Measurements from ENCODE around the gene TLL1. TPM values are rescaled to one million over a fixed set of nuclear protein-coding genes. Genes with fewer than 3 reads are reported as not detected.

Gene TLL1
- total RNA-seq (0.24 TPM), polyA plus RNA-seq (0.59 TPM)
- long read RNA-seq, donor 1: 0 reads
- long read RNA-seq, donor 2: 0 reads
- long read RNA-seq, donor 3: 0 reads
- long read RNA-seq, donor 4: 0 reads
- long read RNA-seq, donor 5: 0 reads
- long read RNA-seq, donor 6: 0 reads
- long read RNA-seq, donor 7, partial matches to known transcripts: 0 of 1 reads
- long read RNA-seq, donor 7, other reads (novel, unspliced or antisense): 0 of 1 reads
- long read RNA-seq, donor 8: 0 reads
- long read RNA-seq, donor 9: 0 reads
- long read RNA-seq, donor 10: 0 reads

DNA sequence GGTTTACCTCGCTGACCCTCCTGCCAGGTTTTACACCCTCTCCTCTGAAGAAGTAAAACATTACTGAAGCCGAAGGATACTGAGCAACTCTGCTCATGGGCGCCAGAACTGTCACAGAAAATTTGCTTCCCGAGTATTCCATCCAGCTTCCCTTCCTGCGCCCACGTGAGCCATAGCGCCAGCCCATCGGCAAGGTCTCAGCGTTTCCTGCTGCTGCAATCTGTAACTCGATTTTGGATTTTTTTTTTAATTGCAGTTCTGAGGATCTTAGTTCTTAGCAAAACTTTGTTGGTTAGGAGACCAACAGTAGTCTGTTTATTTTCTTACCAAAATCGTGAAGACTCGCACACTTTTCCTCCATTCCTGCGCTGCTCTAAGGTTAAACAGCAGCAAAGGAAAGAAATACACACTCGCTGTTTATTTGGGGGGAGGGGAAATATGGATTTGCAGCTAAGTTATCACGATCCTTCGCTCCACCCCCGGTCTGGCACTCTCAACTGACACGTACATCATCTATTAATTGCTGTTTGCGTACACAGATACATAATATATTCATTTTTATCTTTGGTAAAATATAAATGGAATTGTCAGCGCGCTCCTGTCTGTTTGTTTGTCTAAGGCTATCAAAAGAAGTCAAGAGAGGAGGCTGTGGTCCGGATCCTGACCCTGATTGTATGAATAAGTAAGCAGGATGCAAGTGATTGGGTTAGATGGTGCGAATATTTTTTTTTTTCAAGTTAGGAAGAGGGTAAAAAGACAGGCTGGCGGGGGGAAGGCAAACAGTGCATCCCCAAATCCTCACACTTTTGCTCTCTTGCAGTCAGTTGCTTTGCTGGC lies at the start of gene TLL1:
Gene TLL1 (plus strand): TSS at position 777 of the 837 bp plus-strand sequence. CDS start 668 bp downstream, outside the sequence.
- DNase-seq (ENCODE audit: low read depth in 6 of 9, low spot score in 9 of 9): peak in 1 of 9 donors; percentile 1

DNA sequence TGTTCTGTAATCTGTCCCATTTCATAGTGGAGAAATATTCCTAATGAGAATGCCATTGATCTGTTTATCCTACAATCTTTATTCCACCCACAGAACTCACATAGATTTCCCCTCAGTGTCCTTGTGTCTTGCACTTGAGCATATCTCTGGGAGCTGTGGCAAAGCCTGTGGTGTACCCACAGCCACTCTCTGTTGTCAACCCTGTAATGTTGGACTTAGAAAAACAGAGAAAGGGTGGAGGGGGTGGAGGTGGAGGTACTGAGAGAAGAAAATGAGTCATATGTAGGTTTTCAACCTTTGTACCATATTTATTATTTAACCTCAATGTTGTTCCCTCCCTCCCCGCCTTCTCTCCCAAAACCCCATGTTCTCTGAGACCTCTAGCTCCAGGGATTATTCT lies 46.9 kb upstream of the TLL1 start:
- no peak for DNase-seq (ENCODE audit: low read depth in 6 of 9, low spot score in 9 of 9)
- no peaks in the 10 kb centered on the region for H3K4me1 ChIP-seq (ENCODE audit: control insufficient read depth in 2 of 2, insufficient read depth in 2 of 2, low read length in 2 of 2)
- no peak overlapping the region for H3K27ac ChIP-seq (ENCODE audit: low read depth in 1 of 2, low read length in 1 of 2)
- H3K4me3 ChIP-seq (ENCODE audit: low read length in 2 of 2): no peak overlapping the region
- no peaks in the 10 kb centered on the region for H3K27me3 ChIP-seq (ENCODE audit: control insufficient read depth in 2 of 2, insufficient read depth in 1 of 2, low read length in 1 of 2)
- H3K9me3 ChIP-seq (ENCODE audit: control insufficient read depth in 2 of 2, insufficient read depth in 1 of 2, low read length in 1 of 2): no peaks in the 10 kb centered on the region
- no peaks in the 10 kb centered on the region for H3K36me3 ChIP-seq (ENCODE audit: control insufficient read depth in 2 of 2, insufficient read depth in 2 of 2, low read length in 1 of 2)
- WGBS: 91% methylated on average over 1 of the region's 1 CpG

More for the DNA sequence above, at the start of gene TLL1:
- Histone ChIP-seq H3K4me3 (ENCODE audit: low read length in 2 of 2) (peak within 1 kb of the TSS; percentile 14 to 15), H3K4me1 (ENCODE audit: control insufficient read depth in 2 of 2, insufficient read depth in 2 of 2, low read length in 2 of 2) (peaks cover 0 to 4% of the 10 kb centered on the region in 2 donors), H3K27ac (ENCODE audit: low read depth in 1 of 2, low read length in 1 of 2) (no peak within 1 kb of the TSS), H3K36me3 (ENCODE audit: control insufficient read depth in 2 of 2, insufficient read depth in 2 of 2, low read length in 1 of 2) (no peaks in the 10 kb centered on the region), H3K9me3 (ENCODE audit: control insufficient read depth in 2 of 2, insufficient read depth in 1 of 2, low read length in 1 of 2) (no peaks in the 10 kb centered on the region), H3K27me3 (ENCODE audit: control insufficient read depth in 2 of 2, insufficient read depth in 1 of 2, low read length in 1 of 2) (peaks cover 29 to 58% of the 10 kb centered on the region in 2 donors)
- 5% methylated on average over 24 of the region's 24 CpGs for WGBS

- H3K36me3 ChIP-seq (ENCODE audit: control insufficient read depth in 2 of 2, insufficient read depth in 2 of 2, low read length in 1 of 2): no peaks in the 10 kb centered on the region
- H3K27me3 ChIP-seq (ENCODE audit: control insufficient read depth in 2 of 2, insufficient read depth in 1 of 2, low read length in 1 of 2): no peaks in the 10 kb centered on the region
- no peaks in the 10 kb centered on the region for H3K9me3 ChIP-seq (ENCODE audit: control insufficient read depth in 2 of 2, insufficient read depth in 1 of 2, low read length in 1 of 2)
- H3K4me3 ChIP-seq (ENCODE audit: low read length in 2 of 2): no peak overlapping the region
- WGBS: 69% methylated on average over 1 of the region's 1 CpG
- H3K27ac ChIP-seq (ENCODE audit: low read depth in 1 of 2, low read length in 1 of 2): no peak overlapping the region
- no peak for DNase-seq (ENCODE audit: low read depth in 6 of 9, low spot score in 9 of 9)
- no peaks in the 10 kb centered on the region for H3K4me1 ChIP-seq (ENCODE audit: control insufficient read depth in 2 of 2, insufficient read depth in 2 of 2, low read length in 2 of 2)
Observed at GRCh38 chr4:165827018-165827417, 46.0 kb upstream of the TLL1 start.

DNA sequence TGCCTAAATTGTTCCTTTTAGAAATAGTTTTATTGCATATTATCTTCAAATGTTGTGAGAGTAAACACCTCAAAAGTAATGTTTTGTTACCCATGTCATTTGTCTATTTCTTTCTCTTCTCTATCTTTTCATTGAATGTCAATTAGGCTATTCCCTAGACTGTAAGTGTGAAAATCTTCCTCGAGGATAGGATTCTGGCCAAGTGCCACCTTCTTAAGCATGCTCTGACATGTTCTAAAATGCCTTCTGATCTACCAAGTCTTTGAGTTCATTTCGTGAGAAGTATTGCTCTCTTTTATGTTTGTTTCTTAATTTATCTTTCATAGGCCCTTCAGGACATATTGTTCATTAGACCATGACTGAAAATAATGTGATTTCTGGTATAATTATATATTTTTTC lies 44.1 kb upstream of the TLL1 start:
- H3K4me1 ChIP-seq (ENCODE audit: control insufficient read depth in 2 of 2, insufficient read depth in 2 of 2, low read length in 2 of 2): no peaks in the 10 kb centered on the region
- no peaks in the 10 kb centered on the region for H3K36me3 ChIP-seq (ENCODE audit: control insufficient read depth in 2 of 2, insufficient read depth in 2 of 2, low read length in 1 of 2)
- H3K4me3 ChIP-seq (ENCODE audit: low read length in 2 of 2): no peak overlapping the region
- H3K9me3 ChIP-seq (ENCODE audit: control insufficient read depth in 2 of 2, insufficient read depth in 1 of 2, low read length in 1 of 2): no peaks in the 10 kb centered on the region
- DNase-seq (ENCODE audit: low read depth in 6 of 9, low spot score in 9 of 9): no peak
- H3K27me3 ChIP-seq (ENCODE audit: control insufficient read depth in 2 of 2, insufficient read depth in 1 of 2, low read length in 1 of 2): no peaks in the 10 kb centered on the region
- 78% methylated on average over 2 of the region's 2 CpGs for WGBS
- H3K27ac ChIP-seq (ENCODE audit: low read depth in 1 of 2, low read length in 1 of 2): no peak overlapping the region

GRCh38 chr4:165834116-165834515 lies 38.9 kb upstream of the TLL1 start:
- no peak for DNase-seq (ENCODE audit: low read depth in 6 of 9, low spot score in 9 of 9)
- 97% methylated on average over 2 of the region's 2 CpGs for WGBS
- H3K9me3 ChIP-seq (ENCODE audit: control insufficient read depth in 2 of 2, insufficient read depth in 1 of 2, low read length in 1 of 2): no peaks in the 10 kb centered on the region
- no peak overlapping the region for H3K27ac ChIP-seq (ENCODE audit: low read depth in 1 of 2, low read length in 1 of 2)
- H3K4me3 ChIP-seq (ENCODE audit: low read length in 2 of 2): no peak overlapping the region
- H3K27me3 ChIP-seq (ENCODE audit: control insufficient read depth in 2 of 2, insufficient read depth in 1 of 2, low read length in 1 of 2): no peaks in the 10 kb centered on the region
- no peaks in the 10 kb centered on the region for H3K4me1 ChIP-seq (ENCODE audit: control insufficient read depth in 2 of 2, insufficient read depth in 2 of 2, low read length in 2 of 2)
- H3K36me3 ChIP-seq (ENCODE audit: control insufficient read depth in 2 of 2, insufficient read depth in 2 of 2, low read length in 1 of 2): no peaks in the 10 kb centered on the region

- H3K27me3 ChIP-seq (ENCODE audit: control insufficient read depth in 2 of 2, insufficient read depth in 1 of 2, low read length in 1 of 2): no peaks in the 10 kb centered on the region
- 94% methylated on average over 1 of the region's 1 CpG for WGBS
- no peaks in the 10 kb centered on the region for H3K9me3 ChIP-seq (ENCODE audit: control insufficient read depth in 2 of 2, insufficient read depth in 1 of 2, low read length in 1 of 2)
- H3K27ac ChIP-seq (ENCODE audit: low read depth in 1 of 2, low read length in 1 of 2): no peak overlapping the region
- no peaks in the 10 kb centered on the region for H3K36me3 ChIP-seq (ENCODE audit: control insufficient read depth in 2 of 2, insufficient read depth in 2 of 2, low read length in 1 of 2)
- no peaks in the 10 kb centered on the region for H3K4me1 ChIP-seq (ENCODE audit: control insufficient read depth in 2 of 2, insufficient read depth in 2 of 2, low read length in 2 of 2)
- DNase-seq (ENCODE audit: low read depth in 6 of 9, low spot score in 9 of 9): no peak
- H3K4me3 ChIP-seq (ENCODE audit: low read length in 2 of 2): no peak overlapping the region
Observed at GRCh38 chr4:165838575-165838974, 34.5 kb upstream of the TLL1 start.

DNA sequence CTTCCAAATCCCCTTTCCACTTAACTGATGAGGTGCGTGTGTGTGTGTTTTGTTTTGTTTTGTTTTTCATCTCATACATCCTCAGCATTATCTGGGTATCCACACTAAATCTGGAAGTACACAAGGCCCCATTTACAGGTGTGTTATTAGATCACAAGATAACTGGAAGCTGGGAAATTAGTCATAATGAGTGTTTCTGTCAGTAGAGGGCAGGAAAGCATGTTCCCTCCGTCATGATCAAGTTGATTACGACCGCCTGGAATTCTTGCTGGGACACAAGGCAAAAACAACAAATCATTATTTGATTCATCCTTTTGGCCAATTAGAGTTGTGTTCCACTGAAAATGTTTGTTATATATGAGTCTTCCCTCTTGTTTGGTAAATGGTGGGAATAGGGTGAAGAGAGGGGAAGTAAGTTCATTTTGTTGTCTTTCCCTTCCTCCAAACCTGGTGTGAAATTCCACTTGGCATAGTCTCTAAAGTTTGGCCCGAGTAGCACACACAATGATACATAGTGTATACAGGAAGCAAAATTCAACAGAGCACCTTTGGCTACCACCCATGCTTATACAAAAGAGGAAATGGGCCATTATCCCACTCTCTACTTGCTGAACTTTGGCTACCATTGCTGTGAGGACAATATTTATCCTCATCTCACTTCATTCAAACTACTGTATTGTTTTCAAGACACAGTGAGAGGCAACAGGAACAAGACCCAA lies 33.3 kb upstream of the TLL1 start:
- no peak for DNase-seq (ENCODE audit: low read depth in 6 of 9, low spot score in 9 of 9)
- WGBS: 94% methylated on average over 5 of the region's 5 CpGs
- no peak overlapping the region for H3K27ac ChIP-seq (ENCODE audit: low read depth in 1 of 2, low read length in 1 of 2)

GRCh38 chr4:165842684-165843083 lies 30.4 kb upstream of the TLL1 start:
- no peak for DNase-seq (ENCODE audit: low read depth in 6 of 9, low spot score in 9 of 9)
- Histone ChIP-seq H3K9me3 (ENCODE audit: control insufficient read depth in 2 of 2, insufficient read depth in 1 of 2, low read length in 1 of 2) (no peaks in the 10 kb centered on the region), H3K27ac (ENCODE audit: low read depth in 1 of 2, low read length in 1 of 2) (no peak overlapping the region), H3K27me3 (ENCODE audit: control insufficient read depth in 2 of 2, insufficient read depth in 1 of 2, low read length in 1 of 2) (no peaks in the 10 kb centered on the region), H3K4me3 (ENCODE audit: low read length in 2 of 2) (no peak overlapping the region), H3K4me1 (ENCODE audit: control insufficient read depth in 2 of 2, insufficient read depth in 2 of 2, low read length in 2 of 2) (no peaks in the 10 kb centered on the region), H3K36me3 (ENCODE audit: control insufficient read depth in 2 of 2, insufficient read depth in 2 of 2, low read length in 1 of 2) (no peaks in the 10 kb centered on the region)

More for the DNA sequence above, 33.3 kb upstream of the TLL1 start:
- no peaks in the 10 kb centered on the region for H3K36me3 ChIP-seq (ENCODE audit: control insufficient read depth in 2 of 2, insufficient read depth in 2 of 2, low read length in 1 of 2)
- H3K27me3 ChIP-seq (ENCODE audit: control insufficient read depth in 2 of 2, insufficient read depth in 1 of 2, low read length in 1 of 2): no peaks in the 10 kb centered on the region
- H3K4me1 ChIP-seq (ENCODE audit: control insufficient read depth in 2 of 2, insufficient read depth in 2 of 2, low read length in 2 of 2): no peaks in the 10 kb centered on the region
- no peak overlapping the region for H3K4me3 ChIP-seq (ENCODE audit: low read length in 2 of 2)
- H3K9me3 ChIP-seq (ENCODE audit: control insufficient read depth in 2 of 2, insufficient read depth in 1 of 2, low read length in 1 of 2): no peaks in the 10 kb centered on the region

GRCh38 chr4:165844161-165844560 lies 28.9 kb upstream of the TLL1 start:
- no peaks in the 10 kb centered on the region for H3K4me1 ChIP-seq (ENCODE audit: control insufficient read depth in 2 of 2, insufficient read depth in 2 of 2, low read length in 2 of 2)
- 91% methylated on average over 7 of the region's 7 CpGs for WGBS
- H3K9me3 ChIP-seq (ENCODE audit: control insufficient read depth in 2 of 2, insufficient read depth in 1 of 2, low read length in 1 of 2): no peaks in the 10 kb centered on the region
- H3K27ac ChIP-seq (ENCODE audit: low read depth in 1 of 2, low read length in 1 of 2): no peak overlapping the region
- H3K4me3 ChIP-seq (ENCODE audit: low read length in 2 of 2): no peak overlapping the region
- no peaks in the 10 kb centered on the region for H3K27me3 ChIP-seq (ENCODE audit: control insufficient read depth in 2 of 2, insufficient read depth in 1 of 2, low read length in 1 of 2)
- H3K36me3 ChIP-seq (ENCODE audit: control insufficient read depth in 2 of 2, insufficient read depth in 2 of 2, low read length in 1 of 2): no peaks in the 10 kb centered on the region
- DNase-seq (ENCODE audit: low read depth in 6 of 9, low spot score in 9 of 9): no peak
